Spleen (tissue), 11 donors: ENCODE results near the gene ZNF680. TPM values are rescaled to one million over a fixed set of nuclear protein-coding genes. Genes with fewer than 3 reads are reported as not detected.

Source experiments
- DNase-seq: peaks from one replicate; pipeline ENCODE4 v3.0.0-alpha.2; 2020
- H3K27ac ChIP-seq, 8 donors: fragments of 200-600 bp; sonication (generic) in 7 of 8; 1 replicate in 4 of 8; 2 replicates in 4 of 8; pipeline versions ENCODE4 v1.5.0 to v1.8.0; 2016 to 2021; ENCODE audit warnings: inconsistent platforms in 4 of 8, mild to moderate bottlenecking in 4 of 8, moderate library complexity in 1 of 8
- H3K27me3 ChIP-seq, 7 donors: fragments of 200-600 bp; sonication (generic) in 6 of 7; replicated peaks in 1 of 7; 1 replicate in 4 of 7; 2 replicates in 3 of 7; pipeline versions ENCODE4 v1.5.0 to v1.8.0; 2016 to 2021; ENCODE audit warnings: inconsistent platforms in 3 of 7, mild to moderate bottlenecking in 1 of 7
- H3K36me3 ChIP-seq, 6 donors: fragments of 200-600 bp; sonication (generic) in 5 of 6; 1 replicate in 4 of 6; 2 replicates in 2 of 6; pipeline versions ENCODE4 v1.5.0 to v1.8.0; 2016 to 2021; ENCODE audit warnings: inconsistent platforms in 2 of 6
- H3K4me1 ChIP-seq, 6 donors: fragments of 200-600 bp; sonication (generic) in 5 of 6; 1 replicate in 3 of 6; 2 replicates in 3 of 6; pipeline versions ENCODE4 v1.5.0 to v1.8.0; 2016 to 2021; ENCODE audit warnings: inconsistent platforms in 3 of 6
- H3K4me3 ChIP-seq, 8 donors: fragments of 200-600 bp; sonication (generic) in 7 of 8; 1 replicate in 4 of 8; 2 replicates in 4 of 8; pipeline versions ENCODE4 v1.5.0 to v1.8.0; 2016 to 2021; ENCODE audit warnings: inconsistent platforms in 4 of 8, mild to moderate bottlenecking in 4 of 8, moderate library complexity in 2 of 8
- H3K9me3 ChIP-seq, 8 donors: fragments of 200-600 bp; sonication (generic) in 7 of 8; 1 replicate in 4 of 8; 2 replicates in 4 of 8; pipeline versions ENCODE4 v1.5.0 to v1.8.0; 2016 to 2021; ENCODE audit warnings: inconsistent platforms in 4 of 8
- CTCF ChIP-seq, 11 experiments: fragments of 200-600 bp in 7 of 11; fragments of 450-650 bp in 4 of 11; sonication (generic) in 4 of 11; IDR thresholded peaks in 8 of 11; conservative IDR thresholded peaks in 3 of 11; 1 replicate in 7 of 11; 2 replicates in 4 of 11; pipeline versions ENCODE4 v1.4.0 to v1.8.0; 2016 to 2021; ENCODE audit warnings: antibody characterized with exemption in 11 of 11, inconsistent platforms in 4 of 11, mild to moderate bottlenecking in 1 of 11
- POLR2A ChIP-seq, 3 donors: fragments of 450-650 bp; IDR thresholded peaks; one replicate each; pipeline ENCODE4 v1.5.1; 2017; ENCODE audit warnings: antibody characterized with exemption in 3 of 3, mild to moderate bottlenecking in 1 of 3
- POLR2AphosphoS5 ChIP-seq, 3 donors: sonication (generic); formaldehyde crosslinking; IDR thresholded peaks; one replicate each; pipeline ENCODE4 v1.5.1; 2017; ENCODE audit warnings: antibody characterized with exemption in 3 of 3
- WGBS, 5 donors: extraction: QIAGEN DNeasy Blood & Tissue Kit in 3 of 5; methylation state at CpG; one replicate each; pipeline versions ENCODE4 v1.1.5 to v1.1.7; 2013 to 2018; 5-methylcytosine and 5-hydroxymethylcytosine counted together
- intact Hi-C: fragments of 100-400 bp; cut with DNase I; formaldehyde crosslinking; loops from one replicate; pipeline ENCODE4 v1.15.0; 2023; ENCODE audit warnings: low total_unique reads
- polyA plus RNA-seq, 3 donors: library from polyadenylated mRNA; stranded (reverse); fragments of 200-250 nt; gene quantifications; one replicate each; pipeline ENCODE4 v1.2.1, GENCODE V29; 2013
- total RNA-seq, 7 donors: library from RNA; depleted of rRNA in 3 of 7; stranded (reverse); fragments of >200 nt in 3 of 7; fragmentation: NEBNext Ultra II Directional in 4 of 7; extraction: Animal tissue kit (Norgen Biotek cat#: 25700) in 4 of 7; gene quantifications; one replicate each; pipeline versions ENCODE4 v1.1.0 to v1.2.1, GENCODE V29; 2016 to 2021
- donor health status: healthy with polysubstance abuse.
- donor health status: DM: no; HTN: no; CAD: no; lungs with moderate emphysema.
- donor health status: DM: no; HTN: no; CAD: no.
- donor health status: Bipolar disorder and iron deficiency.
- donor health status: healthy.
- donor health status: DM: no; HTN: no; CAD: no.
- donor health status: DM: yes; HTN: yes; CAD: no.

ZNF680 gene
- total and polyA plus RNA-seq, 10 donors, result 5.0 to 47.8 (median 23.5) TPM

- no peak for DNase-seq
- 50 to 66% (median 57%) methylated on average over 1 of the region's 1 CpG for WGBS, 5 donors
- intact Hi-C loops, result no loop called here
- Histone ChIP-seq H3K36me3 (peaks cover 0 to 9% (median 0%) of the 10 kb centered on the region in 6 donors), H3K4me3 (no peak overlapping the region), H3K27me3 (no peaks in the 10 kb centered on the region), H3K27ac (no peak overlapping the region), H3K9me3 (peaks cover 3 to 100% (median 94%) of the 10 kb centered on the region in 8 donors), H3K4me1 (no peaks in the 10 kb centered on the region)
- TF ChIP-seq POLR2A (IDR thresholded peaks at IDR 0.05), result no peak
- TF ChIP-seq POLR2AphosphoS5 (IDR thresholded peaks at IDR 0.05), result no peak
- TF ChIP-seq CTCF (IDR thresholded peaks at IDR 0.05 in 8 of 11, conservative IDR thresholded peaks at IDR 0.05 in 3 of 11), result no peak
These were observed 77.2 kb downstream of the ZNF680 start for GRCh38 chr7:64485623-64486022.

Other genes starting within 250 kb of the ZNF680 start
- 10 to 100 TPM; 25.7 to 35.4 (median 29.9) TPM for gene ZNF736, start 249.1 kb downstream of the ZNF680 start, total RNA-seq
- 1 to 10 TPM; 4.5 to 5.2 (median 5.1) TPM for gene ZNF736, start 249.1 kb downstream of the ZNF680 start, polyA plus RNA-seq
- gene ZNF107, start 103.1 kb upstream of the ZNF680 start, total RNA-seq, result 10 to 100 TPM; 16.4 to 52.5 (median 19.4) TPM
- gene ZNF107, start 103.1 kb upstream of the ZNF680 start, polyA plus RNA-seq, result 1 to 10 TPM; 5.8 to 7.8 (median 6.8) TPM
- gene ZNF138, start 231.4 kb upstream of the ZNF680 start, total RNA-seq, result 10 to 100 TPM in 6 of 7 donors, 1 to 10 TPM in 1; 9.4 to 39.9 (median 13.6) TPM
- gene ZNF138, start 231.4 kb upstream of the ZNF680 start, polyA plus RNA-seq, result 1 to 10 TPM; 7.0 to 9.6 (median 8.3) TPM